Erythroblast (primary cell): Measurements from ENCODE around the gene INPP4B.

ENCODE experiments used
- DNase-seq, 2 experiments: peaks; one replicate each; lab custom pipeline; 2025; lab: John Stamatoyannopoulos, UW
- GATA1 ChIP-seq: IDR thresholded peaks from 2 replicates; pipeline ENCODE4 v1.6.1; 2011; ENCODE audit warnings: low read depth, mild to moderate bottlenecking, control low read depth, low read length, moderate library complexity
- POLR2A ChIP-seq: IDR thresholded peaks from 2 replicates; pipeline ENCODE4 v1.6.1; 2011; ENCODE audit warnings: mild to moderate bottlenecking, low read length

Gene INPP4B

DNA sequence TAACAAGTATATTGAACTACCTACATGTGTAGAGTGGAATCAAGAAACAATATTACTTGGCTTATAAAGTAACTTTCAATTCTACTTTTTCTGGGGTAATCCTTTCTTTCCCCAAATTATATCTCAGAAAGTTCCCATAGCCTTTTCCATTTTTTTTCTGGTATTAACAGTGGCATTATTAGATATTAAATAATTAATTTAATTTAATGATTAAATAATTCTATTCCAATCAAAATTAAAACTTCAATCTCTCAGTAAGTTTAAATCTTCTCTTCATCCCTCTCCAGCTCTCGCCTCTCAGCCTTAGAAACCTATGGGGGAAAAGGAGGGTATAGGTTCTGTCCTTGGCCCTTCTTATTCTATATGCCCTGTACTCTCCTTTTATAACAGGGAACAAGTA is 262.4 kb downstream of the INPP4B start:
- DNase-seq, result no peak

DNA sequence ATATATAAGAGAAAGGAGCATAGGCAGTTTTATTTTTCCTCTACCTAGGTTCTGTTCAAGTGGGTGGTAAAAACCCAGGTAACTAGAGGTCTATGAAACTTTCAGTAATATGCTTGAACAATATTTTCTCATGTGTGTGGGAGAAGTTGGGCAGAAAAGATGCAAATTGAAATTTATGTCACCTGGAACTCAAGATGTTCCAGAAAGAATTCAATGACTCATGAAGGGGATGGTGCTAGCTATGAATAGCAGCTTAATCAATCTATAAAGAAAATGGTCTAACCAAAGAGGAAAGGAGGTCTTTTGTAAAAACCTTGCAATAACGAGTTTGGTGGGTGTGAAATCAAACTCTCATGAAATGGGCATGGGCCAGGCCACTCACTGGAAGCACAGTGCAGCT is 263.8 kb downstream of the INPP4B start:
- TF ChIP-seq POLR2A (no peak), GATA1 (no peak)
- DNase-seq, result no peak

More for the DNA sequence above, 262.4 kb downstream of the INPP4B start:
- TF ChIP-seq POLR2A (no peak), GATA1 (no peak)

DNA sequence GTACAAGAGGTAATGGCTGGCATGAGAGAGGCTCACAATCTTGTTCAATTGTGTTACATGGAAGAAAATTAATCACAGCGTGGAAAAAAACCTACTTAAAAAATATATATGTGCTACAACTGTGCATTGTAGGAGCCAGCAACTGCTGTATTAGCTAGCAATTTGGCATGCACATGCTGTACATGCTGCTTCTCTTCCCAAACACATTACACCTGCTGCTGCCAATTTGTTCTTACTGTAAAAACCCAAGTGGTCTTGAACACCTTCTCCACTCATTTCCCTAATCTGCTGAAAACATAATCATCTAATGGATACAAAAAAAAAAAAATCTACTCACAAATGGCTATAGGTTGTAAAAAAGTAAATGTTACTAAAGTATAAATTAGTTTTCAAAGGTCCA is 264.2 kb downstream of the INPP4B start:
- no peak for DNase-seq
- TF ChIP-seq POLR2A, result no peak
- TF ChIP-seq GATA1, result no peak

DNA sequence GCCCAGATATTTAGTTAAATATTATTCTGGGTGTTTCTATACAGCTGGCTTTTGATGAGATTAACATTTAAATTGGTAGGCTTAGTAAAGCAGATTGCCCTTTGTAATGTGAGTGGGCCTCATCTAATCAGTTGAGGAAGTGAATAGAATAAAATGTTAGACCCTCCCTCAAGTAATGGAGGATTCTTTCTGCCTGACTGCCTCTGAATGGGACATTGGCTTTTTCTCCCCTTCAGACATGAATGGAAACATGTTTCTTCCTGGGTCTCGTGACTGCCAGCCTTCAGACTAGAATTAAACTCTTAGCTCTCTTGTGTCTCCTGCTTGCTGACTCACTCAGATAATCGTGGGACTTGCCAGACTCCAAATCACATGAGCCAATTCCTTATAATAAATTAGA is 266.7 kb downstream of the INPP4B start:
- no peak for TF ChIP-seq POLR2A
- TF ChIP-seq GATA1, result no peak
- no peak for DNase-seq

DNA sequence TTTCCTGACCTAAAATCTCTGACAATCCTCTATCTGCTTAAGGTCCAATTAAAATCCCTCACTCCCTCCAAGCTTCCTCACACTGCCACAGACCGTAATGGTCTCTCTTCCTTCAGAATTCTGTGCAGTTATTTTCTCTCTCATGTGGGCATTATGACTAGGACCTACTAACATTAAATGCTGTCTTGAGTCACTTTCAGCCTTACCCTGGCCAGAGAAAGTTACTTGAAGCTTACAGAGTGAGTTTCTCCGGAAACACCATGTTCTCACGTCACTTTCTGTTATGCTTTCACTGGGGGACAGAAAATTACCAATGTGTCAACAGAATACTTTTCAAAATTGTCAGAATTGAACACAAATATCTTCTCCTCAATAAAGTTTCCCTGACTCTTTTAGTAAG is 271.8 kb downstream of the INPP4B start:
- TF ChIP-seq POLR2A (no peak), GATA1 (no peak)
- DNase-seq, result no peak

DNA sequence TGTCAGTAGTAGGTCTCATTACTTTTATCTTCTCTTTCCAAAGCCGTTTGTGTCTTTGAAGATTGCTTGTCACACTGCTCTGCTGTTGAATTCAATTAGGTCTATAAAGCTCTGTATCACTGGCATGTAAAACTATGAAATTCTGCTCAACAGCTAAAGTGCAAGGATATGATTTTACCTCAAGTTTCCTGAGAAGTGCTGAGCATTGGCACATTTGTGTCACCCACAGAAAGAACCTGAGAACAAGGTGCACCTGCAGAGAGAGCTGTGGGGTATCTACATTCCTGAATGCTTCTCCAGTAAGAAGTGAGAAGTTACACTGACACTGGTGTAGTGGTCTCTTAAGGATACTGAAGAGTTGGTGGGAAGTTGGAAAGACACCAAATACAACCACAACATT is 274.0 kb downstream of the INPP4B start:
- TF ChIP-seq POLR2A (no peak), GATA1 (no peak)
- DNase-seq, result no peak

DNA sequence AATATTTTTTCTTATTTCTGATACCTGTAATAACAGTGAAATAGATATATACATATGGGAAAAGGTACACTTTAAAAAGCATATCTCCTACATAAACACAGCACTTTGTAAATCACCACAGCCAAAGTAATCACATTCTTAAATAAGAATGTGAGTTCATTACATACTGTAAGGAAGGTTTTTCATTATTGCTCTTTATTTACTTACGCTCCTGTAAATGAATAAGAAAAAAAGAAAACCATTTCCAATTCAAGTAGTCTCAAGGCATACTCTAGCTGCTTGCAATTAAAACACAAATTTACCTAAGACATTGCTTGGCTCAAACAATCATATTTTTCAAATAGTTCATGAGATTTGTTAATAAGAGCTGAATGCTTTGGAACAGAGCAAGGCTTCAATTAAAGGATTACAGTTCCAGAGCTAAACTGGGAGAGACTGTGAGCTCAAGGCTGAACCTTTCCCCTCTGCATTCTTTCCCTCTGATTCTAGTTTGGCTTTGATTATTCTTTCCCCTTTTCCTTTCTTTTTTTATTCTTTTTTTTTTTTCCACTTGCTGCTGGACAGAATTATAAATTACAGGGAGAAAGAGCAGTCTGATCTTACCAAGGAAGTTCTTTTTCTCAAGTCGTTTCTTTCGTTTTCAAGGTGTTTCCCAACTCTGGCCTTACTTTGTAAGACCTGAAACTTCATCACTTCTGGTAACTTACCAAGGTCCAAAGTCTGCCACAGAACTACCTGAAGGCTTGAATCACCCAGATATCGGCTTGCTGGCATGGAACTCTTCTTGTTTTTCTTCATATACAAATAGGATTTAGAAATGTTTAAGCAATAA is 278.3 kb downstream of the INPP4B start:
- DNase-seq, result no peak
- no peak for TF ChIP-seq GATA1
- no peak for TF ChIP-seq POLR2A

DNA sequence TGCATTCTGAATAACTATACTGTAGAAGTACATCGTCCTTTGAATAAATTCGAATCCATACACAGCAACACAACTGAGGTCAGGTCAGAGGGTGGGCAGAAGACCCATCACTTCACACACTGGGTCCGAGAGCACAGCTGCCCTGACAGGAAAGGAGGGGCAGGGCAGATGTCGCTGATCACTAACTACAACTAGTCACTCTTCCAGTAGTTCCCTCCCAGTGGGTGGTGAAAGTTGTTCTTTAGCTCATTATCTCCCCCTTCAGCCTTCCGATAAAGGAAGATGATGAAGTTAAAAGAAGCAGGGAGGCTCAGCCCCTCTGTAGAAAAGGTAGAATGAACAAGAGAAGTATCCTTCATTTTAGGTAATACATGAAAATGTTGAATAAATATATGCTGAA is 278.9 kb downstream of the INPP4B start:
- TF ChIP-seq POLR2A, result no peak
- TF ChIP-seq GATA1, result no peak
- peak; percentile 3 to 15 for DNase-seq

DNA sequence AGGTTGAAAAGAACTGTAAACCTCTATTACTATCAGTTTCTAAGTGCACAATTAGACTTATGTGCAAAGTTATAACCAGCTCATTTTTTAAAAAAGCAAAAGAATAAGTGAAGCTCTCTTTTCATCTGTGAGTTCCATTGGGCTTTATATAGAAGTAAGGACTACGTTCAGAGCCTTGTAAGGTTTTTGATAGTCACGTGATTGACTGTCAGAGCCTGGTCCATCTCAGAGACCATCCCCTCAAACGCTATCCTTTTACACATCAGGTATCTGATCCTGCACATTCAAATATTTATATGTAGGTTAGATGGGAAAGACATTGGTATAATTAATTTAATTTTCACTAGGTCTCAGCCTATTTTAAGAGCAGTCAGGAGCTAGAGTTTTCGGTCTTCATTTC is 279.3 kb downstream of the INPP4B start:
- TF ChIP-seq POLR2A (no peak), GATA1 (no peak)
- DNase-seq, result no peak

DNA sequence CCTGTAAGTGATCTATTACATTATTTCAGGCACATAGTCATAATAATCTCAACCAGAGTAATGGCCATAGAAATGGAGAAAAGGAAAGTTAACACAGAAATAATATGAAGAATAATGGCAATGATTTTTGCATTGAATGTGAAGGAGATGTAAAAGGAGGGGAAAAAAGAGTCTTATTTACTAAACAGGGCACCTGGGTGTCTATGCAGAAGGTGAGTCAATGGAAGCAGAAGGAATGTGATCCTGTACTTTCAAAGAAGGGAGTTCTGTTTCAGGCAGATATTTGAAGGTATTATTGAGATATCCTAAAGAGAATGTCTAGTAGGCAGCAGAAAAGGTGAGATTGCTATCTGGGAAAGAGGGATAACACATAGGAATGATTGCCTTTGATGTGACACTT is 279.9 kb downstream of the INPP4B start:
- DNase-seq, result no peak
- TF ChIP-seq GATA1 (no peak), POLR2A (no peak)

DNA sequence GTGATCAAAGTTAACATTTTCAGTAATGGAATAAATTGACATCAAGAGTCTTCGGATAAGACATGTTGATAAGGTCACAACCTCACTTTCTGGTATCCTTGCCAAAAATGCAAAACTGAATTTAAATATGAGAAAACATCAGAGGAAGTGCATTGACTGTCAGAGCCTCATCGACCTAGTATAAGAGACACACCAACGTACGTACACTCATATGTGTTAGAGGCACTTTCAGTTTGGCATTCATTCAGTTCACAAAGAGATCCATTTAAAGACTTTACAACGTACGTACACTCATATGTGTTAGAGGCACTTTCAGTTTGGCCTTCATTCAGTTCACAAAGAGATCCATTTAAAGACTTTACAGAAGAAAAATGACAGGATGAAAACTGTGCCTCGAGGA is 280.3 kb downstream of the INPP4B start:
- TF ChIP-seq GATA1 (no peak), POLR2A (no peak)
- DNase-seq, result no peak

DNA sequence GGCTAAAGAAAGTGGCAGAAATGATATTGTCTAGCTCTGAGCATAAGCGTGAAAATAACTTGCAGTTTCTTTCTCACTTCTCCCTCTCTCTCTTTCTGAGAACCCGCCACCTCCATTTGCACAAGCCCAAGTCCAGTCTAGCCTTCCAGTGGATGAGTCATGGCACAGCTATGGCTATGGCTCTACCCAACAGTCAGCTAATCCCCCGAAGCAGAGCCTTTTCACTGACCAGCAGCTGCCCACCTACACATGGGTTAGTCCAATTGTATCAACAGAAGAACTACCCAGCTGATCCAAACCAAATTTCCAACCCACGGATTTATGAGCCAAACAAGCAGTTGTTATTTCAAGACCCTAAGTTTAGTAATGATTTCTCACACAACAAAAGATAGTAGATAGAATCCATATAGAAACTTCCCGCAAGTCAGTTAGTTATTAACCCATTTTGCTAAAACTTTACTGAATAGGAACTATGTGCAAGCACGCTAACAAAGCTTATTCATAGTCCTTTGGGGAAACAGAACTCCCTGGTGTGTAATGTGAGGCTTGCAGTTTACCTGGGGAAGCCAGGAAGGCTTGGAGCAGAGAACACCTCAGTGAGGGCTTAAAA is 282.3 kb downstream of the INPP4B start:
- DNase-seq, result no peak
- TF ChIP-seq POLR2A, result no peak
- TF ChIP-seq GATA1, result no peak

DNA sequence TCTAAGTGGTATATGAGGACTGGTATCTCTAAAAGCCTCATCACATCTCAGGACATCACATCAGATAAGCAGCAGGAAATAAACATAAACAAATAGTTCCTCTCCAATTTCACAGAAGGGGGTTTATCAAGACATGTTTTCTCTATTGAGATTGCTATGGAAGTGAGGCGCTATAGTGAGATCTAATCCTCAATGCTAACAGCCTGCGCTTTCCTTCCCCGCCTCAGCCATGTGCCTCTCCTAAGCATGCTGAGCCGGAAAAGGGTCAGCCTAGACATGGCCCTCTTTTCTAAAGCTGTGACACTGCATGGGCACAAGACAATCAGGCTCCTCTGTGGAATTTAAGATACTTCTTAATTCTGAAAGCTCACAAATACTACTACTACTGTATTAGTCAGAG is 286.1 kb downstream of the INPP4B start:
- DNase-seq, result no peak
- TF ChIP-seq GATA1 (no peak), POLR2A (no peak)

DNA sequence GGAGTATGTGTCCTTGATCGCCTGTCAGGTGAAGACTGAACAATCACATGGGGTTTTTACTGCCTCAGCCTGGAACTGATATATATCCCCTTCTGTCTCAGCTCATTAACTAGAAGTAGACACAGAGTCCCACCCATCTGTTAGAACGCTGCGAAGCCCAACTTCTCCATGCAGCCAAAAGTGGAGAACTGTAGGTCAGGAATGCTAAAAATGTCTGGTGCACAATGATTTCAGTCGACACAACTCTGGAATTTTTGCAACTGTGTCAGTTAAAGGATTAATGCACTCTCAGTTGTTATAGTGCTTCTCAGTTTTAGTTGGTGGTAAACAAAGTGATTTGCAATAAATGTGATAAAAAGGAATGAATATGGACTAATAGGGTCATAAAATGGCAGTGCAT is 287.2 kb downstream of the INPP4B start:
- TF ChIP-seq POLR2A (no peak), GATA1 (no peak)
- DNase-seq, result no peak
